ENCODE measurements around the gene PCSK2.

PCSK2 gene

DNA sequence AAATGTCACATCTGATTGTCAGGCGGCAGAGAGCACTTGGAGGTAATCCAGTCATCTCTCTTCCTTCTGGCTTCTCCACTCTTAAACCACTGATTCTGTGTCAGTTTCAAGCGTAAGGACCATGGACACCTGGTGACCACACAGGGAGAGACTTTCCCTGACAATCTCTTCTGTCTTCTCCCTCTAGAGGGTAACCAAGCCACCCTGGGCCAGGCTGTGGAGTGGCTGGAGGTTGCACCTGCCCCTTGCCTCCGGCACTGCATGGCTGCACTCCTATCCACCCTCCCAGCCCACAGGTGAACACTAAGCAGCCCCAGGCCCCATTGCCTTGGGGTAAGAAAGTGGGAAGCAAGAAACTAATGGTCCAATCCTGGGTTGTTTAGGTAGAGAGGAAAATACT lies 225.6 kb downstream of the PCSK2 start:
- DNase-seq, result no peak

DNA sequence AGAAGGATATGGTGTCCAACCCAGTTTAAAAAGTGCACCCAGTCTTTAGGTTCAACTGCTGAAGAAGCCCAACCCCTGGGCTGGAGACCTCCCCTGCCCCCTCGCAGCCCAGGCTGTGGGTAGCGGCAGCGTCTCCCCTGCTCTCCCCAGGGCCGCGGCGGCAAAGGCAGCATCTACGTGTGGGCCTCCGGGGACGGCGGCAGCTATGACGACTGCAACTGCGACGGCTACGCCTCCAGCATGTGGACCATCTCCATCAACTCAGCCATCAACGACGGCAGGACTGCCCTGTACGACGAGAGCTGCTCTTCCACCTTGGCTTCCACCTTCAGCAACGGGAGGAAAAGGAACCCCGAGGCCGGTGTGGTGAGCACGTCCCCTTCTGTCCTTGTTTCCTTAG lies 226.8 kb downstream of the PCSK2 start:
- DNase-seq, result no peak

DNA sequence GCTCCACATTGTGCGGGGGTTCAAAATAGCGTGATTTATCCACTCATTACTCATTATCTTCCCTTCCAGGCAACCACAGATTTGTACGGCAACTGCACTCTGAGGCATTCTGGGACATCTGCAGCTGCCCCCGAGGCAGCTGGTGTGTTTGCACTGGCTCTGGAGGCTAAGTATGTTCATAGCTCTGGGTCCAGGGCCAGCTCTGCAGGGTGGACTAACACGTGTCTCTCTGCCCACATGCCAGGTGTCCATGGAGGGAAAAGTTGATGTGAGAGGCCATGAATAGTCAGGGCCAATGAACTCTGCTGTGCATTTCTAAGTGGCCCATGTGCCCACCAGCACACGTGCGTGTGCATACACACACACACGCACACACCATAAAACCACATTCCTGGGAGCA lies 229.4 kb downstream of the PCSK2 start:
- no peak for DNase-seq

DNA sequence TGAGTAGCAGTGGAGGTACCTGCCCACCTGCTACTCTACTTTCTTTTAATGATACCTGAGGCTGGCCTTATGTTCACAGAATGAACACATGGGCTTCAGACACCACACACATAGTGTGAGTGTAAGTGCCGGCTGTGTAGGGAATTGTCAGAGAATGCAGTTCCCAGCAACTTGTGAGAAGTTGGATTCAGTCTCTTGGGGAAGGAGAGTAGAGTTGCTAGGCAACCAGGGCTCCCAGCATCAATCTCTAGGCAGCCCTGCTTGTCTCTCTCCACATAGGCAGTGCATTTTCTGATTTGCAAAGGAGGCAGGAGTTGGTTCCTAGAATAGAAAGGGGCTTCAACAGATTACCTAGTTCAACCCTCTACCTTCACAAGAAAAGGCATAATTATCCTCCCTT lies 230.2 kb downstream of the PCSK2 start:
- no peak for DNase-seq

DNA sequence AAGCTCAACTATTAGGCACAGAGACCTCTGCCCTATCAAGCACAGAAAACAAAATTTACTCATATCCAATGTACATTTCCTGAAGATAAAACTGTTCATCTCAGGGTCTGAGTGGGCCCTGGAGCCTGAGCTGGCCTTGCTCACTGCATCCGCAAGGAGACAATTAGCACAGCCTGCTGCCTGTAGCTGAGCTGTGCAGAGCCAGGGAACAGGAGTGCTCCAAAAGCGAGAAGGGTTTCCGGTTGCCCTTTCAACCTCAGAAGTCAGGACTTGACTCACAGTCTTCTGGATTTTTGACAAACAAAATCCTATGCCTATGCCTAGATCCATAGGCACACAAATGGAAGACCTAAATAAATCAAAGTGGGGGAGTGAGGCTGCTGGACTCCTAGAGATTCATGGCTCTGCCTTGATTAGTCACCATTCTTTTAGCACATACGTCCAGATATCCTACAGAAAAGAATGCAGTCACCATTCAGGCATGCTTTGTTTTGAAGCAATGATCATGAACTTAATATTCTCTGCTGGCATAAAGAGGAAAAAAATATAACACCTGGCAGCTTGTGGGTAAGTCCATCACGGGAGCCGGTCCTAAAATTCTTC lies 230.8 kb downstream of the PCSK2 start:
- no peak for DNase-seq

DNA sequence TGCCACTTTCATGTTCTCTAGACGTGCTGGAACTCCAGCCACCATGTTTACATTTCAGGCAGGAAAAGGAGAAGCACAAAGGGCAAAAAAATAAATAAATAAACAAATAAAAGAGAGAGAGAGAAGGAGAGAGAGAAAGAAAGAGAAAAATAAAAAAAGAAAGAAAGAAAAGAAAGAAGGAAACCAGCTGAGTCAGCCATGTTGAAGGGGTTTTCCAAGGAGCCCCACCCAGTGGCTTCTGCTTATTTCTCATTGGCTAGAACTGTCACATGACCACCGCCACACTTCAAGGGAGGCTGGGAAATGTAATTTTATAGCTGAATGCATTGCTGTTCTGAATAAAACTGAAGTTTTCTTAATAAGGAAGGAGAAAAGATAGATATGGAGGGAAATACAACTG lies 233.3 kb downstream of the PCSK2 start:
- no peak for DNase-seq

DNA sequence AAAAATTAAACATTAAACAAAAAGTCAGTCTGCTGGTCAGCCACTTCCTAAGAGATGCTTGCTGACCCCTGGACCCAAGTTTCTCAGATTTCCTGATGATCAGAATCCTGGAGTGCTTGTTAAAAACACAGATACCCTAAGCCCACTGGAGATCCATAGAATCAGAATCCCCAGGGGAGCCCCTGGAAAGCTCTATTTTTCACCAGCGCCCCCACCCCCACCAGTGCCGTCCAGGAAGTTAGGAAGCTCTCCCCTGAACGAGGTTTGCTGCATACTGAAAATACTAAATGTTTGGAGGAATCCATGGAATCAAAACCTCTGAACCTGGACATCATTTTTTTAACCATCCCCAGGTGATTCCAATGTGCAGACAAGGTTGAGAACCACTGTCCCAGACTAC lies 235.1 kb downstream of the PCSK2 start:
- DNase-seq, result no peak

DNA sequence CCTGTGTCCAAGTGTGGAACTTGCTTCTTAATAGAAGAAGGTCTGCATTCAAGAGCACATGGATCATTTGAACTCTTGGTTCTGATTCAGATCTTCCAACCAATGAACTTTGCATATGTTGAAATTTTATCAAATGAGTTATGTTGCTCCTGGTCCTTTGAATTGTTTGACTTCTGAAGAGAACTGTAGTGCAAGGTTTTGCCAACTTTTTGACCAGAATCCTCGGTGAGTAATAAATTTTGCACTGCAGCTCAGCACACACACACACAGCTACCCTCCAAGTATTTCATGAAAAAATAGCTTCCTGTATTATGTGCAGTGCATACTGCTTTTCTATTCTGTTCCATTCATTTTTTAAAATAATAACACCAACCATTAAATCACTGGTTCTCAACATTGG lies 236.9 kb downstream of the PCSK2 start:
- DNase-seq, result no peak

DNA sequence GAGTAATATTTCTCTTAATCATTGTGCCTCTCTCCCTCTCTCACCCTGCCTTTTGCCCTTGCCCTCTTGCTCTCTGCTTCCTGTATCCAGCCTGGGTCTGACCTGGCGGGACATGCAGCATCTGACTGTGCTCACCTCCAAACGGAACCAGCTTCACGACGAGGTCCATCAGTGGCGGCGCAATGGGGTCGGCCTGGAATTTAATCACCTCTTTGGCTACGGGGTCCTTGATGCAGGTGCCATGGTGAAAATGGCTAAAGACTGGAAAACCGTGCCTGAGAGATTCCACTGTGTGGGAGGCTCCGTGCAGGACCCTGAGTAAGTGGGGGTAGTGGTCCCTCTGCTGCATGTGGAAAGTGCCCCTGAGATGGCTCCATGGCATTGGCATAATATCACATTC lies 238.4 kb downstream of the PCSK2 start:
- DNase-seq, result no peak

DNA sequence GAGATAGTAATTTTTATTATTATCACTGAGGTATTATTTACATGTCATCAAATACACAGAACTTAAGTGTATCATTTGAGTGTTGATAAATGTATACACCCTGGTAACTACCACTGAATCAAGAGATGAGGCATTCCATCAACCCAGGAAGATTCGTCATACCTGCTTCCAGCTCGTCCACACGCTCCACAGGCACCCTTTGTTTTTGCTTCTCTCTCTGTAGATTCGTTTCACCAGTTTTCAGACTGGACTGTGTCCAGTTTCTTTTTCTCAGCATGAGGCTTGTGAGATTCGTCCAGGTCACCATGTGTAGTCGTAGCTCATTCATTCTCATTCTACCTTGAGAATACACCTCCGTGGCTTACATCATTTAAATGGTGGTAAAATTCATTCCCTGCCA lies 239.8 kb downstream of the PCSK2 start:
- no peak for DNase-seq

DNA sequence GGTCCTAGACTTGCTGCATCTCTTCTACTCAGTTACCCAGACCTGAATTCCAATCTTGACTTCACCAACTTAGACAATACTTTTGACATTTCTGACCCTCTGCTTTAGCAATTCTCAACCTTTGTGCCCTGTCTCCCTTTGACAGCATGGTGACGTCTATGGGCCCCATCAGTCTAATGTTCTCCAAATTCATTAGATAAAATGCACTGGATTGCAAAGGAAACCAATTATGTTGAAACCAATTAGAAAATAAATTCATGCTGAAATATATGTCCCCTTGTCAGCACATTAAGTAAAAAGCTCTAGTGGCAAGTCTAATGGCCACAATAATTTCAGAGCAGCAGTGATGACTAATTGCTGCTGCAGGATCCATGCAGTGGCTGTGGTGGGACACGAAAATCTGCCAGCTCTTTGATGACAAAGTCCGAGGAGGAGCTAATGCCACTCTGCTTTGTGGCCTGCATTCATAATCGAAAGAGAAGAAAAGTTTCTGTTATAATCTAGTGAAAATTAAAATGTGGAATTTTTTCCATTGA lies 240.3 kb downstream of the PCSK2 start:
- DNase-seq, result no peak

DNA sequence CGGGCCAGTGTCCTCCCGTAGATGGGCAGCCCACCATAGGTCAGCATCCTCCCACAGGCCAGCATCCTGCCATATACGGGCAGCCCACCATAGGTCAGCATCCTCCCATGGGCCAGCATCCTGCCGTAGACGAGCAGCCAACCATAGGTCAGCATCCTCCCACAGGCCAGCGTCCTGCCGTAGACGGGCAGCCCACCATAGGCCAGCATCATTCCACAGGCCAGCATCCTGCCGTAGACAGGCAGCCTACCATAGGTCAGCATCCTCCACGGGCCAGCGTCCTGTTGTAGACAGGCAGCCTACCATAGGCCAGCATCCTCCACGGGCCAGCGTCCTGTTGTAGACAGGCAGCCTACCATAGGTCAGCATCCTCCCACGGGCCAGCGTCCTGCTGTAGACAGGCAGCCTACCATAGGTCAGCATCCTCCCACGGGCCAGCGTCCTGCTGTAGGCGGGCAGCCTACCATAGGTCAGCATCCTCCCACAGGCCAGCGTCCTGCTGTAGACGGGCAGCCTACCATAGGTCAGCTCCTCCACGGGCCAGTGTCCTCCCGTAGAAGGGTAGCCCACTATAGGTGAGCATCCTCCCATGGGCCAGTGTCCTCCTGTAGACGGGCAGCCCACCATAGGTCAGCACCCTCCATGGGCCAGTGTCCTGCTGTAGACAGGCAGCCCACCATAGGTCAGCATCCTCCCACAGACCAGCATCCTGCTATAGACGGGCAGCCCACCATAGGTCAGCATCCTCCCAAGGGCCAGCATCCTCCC lies 241.4 kb downstream of the PCSK2 start:
- no peak for DNase-seq

DNA sequence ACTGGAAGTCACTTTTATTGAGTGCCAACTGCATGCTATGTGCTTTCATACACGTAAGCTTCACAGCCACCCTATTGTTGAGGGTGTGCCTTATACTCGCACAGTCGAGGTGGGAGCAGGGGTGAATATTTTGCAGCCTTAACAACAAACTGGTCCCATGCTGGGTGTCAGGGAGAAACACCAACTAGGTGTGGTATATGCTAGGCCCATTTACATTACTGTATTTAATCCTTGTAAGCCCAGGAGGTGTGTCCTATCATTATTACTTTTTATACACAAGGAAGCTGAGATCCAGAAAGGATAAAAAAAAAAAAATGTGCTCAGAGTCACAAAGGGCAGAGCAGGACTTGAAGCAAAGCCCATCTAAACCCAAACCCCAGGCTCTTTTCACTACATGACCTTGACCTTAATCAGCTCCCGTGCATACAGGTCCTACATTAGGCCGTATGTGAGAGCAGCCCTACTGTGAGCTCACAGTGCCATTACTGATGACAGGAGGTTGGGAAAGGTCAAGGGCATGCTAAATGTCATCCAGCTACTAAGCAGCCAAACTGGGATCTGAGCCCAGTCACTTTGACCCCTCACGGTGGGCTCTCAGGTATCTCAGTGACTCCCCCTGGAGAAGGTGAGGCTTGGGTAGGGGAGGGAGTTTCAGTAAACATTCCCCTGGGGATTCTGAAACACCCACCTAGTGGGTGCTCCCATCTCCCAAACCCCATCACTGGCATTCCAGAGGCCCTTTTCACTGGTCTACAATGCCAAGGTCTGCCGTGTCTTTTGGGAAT lies 242.6 kb downstream of the PCSK2 start:
- no peak for DNase-seq

DNA sequence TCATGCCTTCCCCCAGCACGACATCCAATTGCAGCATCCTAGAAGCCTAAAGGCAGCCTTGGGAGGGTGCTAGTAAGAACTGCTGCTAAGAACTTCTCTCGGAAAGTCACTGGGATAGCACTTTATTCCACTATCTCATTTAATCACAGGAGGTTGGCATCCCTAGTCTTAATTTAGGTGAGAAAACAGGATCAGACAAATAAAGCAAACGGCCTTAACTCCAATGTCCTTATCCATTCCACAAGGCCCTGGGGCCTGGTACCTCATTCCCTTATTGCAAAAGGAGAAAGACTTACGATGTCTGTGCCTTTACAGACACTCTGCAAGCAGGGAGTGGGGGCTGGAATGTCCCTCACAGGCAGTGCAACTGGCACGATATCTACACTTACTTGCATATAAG lies 243.7 kb downstream of the PCSK2 start:
- DNase-seq, result no peak

DNA sequence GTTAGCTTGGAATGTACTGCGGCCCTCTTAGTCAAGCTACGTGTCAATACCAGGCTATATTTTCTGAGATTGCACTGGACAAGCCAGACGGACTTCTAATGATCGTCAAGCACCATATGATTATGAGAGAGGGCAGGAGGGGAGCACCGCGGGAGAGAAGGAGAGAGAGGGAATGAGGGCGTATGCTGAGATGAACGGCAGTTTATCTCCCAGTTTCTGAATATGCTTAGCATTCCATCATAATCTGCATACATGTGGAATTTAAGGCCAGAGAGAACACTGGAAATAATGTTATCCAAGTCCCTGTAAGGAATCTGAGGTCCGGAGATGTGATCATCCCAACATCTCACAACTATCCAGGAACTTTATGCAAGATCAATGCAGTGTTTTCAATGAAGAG lies 244.1 kb downstream of the PCSK2 start:
- no peak for DNase-seq

DNA sequence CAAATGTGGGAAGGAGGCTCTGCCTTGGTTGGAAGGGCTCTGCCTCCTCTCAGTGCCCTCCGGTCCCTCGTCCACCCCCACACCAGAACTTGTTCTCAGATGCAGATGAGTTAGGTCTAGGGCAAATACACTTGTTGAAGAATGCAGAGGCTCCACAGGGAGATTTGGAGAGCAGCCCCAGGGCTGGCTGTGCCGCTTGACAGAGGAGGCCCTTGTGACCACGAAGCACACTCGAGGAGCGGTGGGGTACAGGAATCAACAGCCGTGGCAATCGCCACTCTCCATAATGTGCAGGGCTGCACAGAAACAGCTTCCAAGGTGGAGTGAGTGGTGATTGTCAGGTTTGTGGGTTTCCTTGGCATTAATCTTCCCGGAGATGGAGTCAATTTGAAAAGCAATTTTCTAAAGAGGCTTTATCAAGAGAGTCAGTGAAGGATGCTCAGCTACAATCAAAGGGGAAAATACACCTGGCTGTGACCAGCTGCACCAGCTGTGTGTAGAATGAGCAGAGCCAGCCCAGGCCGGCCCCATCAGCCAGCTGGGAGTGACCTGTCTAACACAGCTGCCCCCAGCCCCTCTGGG lies 244.9 kb downstream of the PCSK2 start:
- DNase-seq, result peak; percentile 64

DNA sequence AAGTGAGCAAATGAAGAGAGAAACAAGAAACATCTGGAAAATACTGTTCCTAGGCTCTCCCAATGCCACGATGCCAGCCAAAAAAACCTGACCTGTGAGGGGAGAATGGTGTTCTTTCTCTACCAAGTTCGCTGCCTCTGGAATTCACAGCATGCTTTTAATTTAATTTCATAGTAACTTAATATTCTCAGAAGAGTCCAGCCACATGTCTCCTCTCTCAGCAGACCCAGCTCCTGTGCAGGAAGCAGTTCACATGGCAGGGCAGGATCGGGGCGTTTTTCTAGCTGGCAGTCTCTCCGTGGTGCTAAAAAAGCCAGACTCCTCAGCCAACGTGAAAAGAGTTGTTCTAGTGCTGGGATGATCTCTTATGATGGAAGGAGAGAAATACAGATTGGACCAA lies 246.8 kb downstream of the PCSK2 start:
- no peak for DNase-seq

DNA sequence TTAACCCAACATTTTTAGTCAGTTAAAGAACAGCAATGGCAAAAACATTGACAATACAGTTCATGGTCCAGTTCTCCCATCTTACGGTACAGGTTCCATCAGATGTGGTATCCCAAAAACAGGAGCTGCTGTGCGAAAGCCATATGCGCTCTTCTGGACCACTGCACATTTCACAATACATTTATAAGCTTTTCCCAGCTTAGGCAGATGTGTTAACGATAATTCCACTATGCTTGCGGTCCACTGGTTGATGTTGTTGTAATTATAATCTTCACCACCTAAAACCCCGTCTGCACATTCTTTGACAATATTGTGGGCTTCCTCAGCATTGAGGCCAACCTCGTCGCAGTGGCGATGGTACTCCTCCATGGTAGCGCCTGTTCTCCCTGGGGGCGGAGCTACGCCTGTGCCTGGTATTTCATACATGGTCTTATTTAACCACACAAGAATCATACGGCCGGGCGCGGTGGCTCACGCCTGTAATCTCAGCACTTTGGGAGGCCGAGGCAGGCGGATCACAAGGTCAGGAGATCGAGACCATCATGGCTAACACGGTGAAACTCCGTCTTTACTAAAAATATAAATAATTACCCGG lies 252.3 kb downstream of the PCSK2 start:
- DNase-seq, result no peak

DNA sequence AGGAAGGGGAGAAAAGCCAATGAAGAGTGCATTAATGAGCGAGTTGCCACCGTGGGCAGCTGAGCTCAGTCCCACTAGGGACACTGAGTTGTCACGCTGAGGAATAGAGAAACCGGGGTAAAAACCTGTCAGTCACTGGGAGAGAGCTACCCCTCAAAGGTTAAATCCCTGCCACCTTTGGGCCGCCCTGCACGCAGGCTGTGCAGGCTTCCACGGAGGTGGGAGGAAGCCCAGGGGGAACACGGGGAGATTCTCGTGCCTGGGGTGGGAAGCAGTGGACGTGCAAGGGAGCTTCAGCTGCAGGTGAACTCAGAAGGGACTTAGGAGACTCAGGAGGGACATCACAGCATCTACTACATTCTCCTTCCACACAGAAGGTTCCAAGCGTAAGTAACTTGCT lies 253.9 kb downstream of the PCSK2 start:
- no peak for DNase-seq

DNA sequence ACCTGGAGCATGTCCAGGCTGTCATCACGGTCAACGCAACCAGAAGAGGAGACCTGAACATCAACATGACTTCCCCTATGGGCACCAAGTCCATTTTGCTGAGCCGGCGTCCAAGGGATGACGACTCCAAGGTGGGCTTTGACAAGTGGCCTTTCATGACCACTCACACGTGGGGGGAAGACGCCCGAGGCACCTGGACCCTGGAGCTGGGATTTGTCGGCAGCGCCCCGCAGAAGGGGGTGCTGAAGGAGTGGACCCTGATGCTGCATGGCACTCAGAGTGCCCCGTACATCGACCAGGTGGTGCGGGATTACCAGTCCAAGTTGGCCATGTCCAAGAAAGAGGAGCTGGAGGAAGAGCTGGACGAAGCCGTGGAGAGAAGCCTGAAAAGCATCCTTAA lies 254.8 kb downstream of the PCSK2 start:
- no peak for DNase-seq

DNA sequence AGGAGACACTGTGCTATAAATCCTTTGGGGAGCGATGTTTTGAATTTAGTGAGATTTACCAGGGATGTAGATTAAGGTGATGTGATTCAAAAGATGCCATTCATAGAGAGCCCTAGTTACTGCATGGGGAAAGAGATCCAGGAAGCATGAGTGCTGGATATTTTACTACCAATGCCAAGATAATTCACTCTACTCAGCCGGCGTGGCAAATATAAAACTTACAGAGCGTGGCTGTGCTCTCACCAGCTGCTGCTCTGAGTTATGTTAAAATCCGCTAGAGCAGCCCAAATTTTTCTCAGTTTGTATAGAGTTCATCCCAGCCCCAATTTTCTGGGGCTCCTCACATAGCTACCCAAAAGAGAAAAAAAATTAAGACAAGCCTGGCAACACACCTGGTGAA lies 255.7 kb downstream of the PCSK2 start:
- no peak for DNase-seq

DNA sequence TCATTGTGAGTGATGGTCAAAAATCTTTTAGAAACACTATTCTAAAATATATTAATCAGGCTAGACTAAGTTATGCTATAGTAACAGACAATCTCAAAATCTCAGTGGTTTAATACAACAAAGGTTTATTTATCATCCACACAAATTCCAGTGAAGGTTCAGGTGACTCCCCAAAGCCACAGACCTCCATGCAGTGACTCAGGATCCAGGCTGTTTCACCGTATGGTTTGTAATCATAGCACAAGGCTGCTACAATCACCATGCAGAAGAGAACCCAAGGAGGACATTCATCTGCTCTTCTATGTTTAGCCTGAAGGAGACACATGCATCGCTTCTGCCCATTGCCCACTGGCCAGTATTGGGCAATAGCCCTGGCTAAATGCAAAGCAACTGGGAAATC lies 258.2 kb downstream of the PCSK2 start:
- no peak for DNase-seq

DNA sequence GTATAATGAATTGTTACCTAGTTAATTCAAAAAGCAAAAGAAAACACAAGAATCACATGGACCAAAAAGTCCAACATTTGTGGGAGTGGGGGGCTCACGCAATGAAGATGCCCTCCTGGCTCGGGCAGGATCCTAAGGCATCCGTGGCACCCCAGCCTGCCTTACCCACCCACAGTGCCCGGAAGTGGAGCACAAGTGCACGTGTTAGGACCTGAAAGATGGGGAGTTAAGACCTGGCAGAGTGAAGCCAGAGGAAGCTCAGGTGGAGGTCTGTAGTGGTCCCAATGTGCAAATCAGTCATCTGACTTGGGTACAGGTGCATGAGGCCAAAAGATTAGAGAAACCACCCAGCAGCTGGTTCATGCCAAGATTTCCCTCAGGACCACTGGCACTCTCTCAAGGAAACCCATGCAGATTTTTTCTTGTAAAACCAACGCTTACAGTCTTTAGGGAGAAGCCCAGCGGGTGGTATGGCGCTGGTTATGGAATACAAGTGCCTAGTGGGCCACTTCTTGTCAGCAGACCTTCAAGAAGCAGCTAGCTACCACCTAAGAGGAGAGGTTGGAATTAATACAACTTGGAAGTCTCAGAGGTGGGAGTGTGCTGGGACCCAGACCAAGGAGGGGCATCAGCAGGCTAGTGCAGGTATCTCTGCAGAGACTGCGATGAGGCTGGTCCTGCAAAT lies 262.2 kb downstream of the PCSK2 start:
- DNase-seq, result no peak

Data from NCI-H1436 (cell line).